ENCODE data around the gene KAT2A. TPM values are rescaled to one million over a fixed set of nuclear protein-coding genes. Genes with fewer than 3 reads are reported as not detected.

KAT2A gene
- polyA plus RNA-seq, 1 experiment = 25.2 TPM

- peaks cover 28% of the 10 kb centered on the region for H3K27me3 ChIP-seq (ENCODE audit: control insufficient read depth, insufficient read depth, low read length)
These were observed 28.2 kb downstream of the KAT2A start for GRCh38 chr17:42092939-42093338.

GRCh38 chr17:42090964-42091790 lies 30.0 kb downstream of the KAT2A start:
- Histone ChIP-seq H3K36me3 (ENCODE audit: control insufficient read depth, insufficient read depth, low read length) (no peaks in the 10 kb centered on the region), H3K27me3 (ENCODE audit: control insufficient read depth, insufficient read depth, low read length) (peaks cover 15% of the 10 kb centered on the region), H3K4me3 (ENCODE audit: low read depth, low read length) (no peak overlapping the region)
- TF ChIP-seq CTCF (IDR thresholded peaks at IDR 0.05; ENCODE audit: insufficient read depth, low read depth, low read length) = no peak
- ChIA-PET POLR2A (no interaction called here), CTCF (interaction anchor here (0.9 to 2.4 kb wide), 3 partner anchors 10 to 66 kb away, joined by 3 to 10 read pairs (median 9); no protein-coding TSS in a partner anchor)
- DNase-seq (ENCODE audit: low read depth) = no peak

More at GRCh38 chr17:42092939-42093338, 28.2 kb downstream of the KAT2A start:
- DNase-seq (ENCODE audit: low read depth) = no peak
- CTCF ChIA-PET = interaction anchor here (0.6 to 2.4 kb wide), 2 partner anchors 25 to 130 kb away, joined by 3 to 10 read pairs; no protein-coding TSS in a partner anchor
- POLR2A ChIA-PET = no interaction called here
- H3K36me3 ChIP-seq (ENCODE audit: control insufficient read depth, insufficient read depth, low read length) = no peaks in the 10 kb centered on the region
- H3K4me3 ChIP-seq (ENCODE audit: low read depth, low read length) = no peak overlapping the region
- no peak for TF ChIP-seq CTCF (IDR thresholded peaks at IDR 0.05; ENCODE audit: insufficient read depth, low read depth, low read length)

- H3K36me3 ChIP-seq (ENCODE audit: control insufficient read depth, insufficient read depth, low read length) = no peaks in the 10 kb centered on the region
- TF ChIP-seq CTCF (IDR thresholded peaks at IDR 0.05; ENCODE audit: insufficient read depth, low read depth, low read length) = no peak
- ChIA-PET CTCF (interaction anchor here (1.3 to 2.3 kb wide), 2 partner anchors 13 to 21 kb away, joined by 3 to 6 read pairs; no protein-coding TSS in a partner anchor), POLR2A (no interaction called here)
- peaks cover 12% of the 10 kb centered on the region for H3K27me3 ChIP-seq (ENCODE audit: control insufficient read depth, insufficient read depth, low read length)
- no peak for DNase-seq (ENCODE audit: low read depth)
- no peak overlapping the region for H3K4me3 ChIP-seq (ENCODE audit: low read depth, low read length)
These were observed 32.4 kb downstream of the KAT2A start for GRCh38 chr17:42088736-42089135.

GRCh38 chr17:42087736-42088705 lies 33.1 kb downstream of the KAT2A start:
- no peaks in the 10 kb centered on the region for H3K36me3 ChIP-seq (ENCODE audit: control insufficient read depth, insufficient read depth, low read length)
- CTCF ChIA-PET = interaction anchor here (1.6 to 2.3 kb wide), 2 partner anchors 13 to 20 kb away, joined by 6 read pairs; no protein-coding TSS in a partner anchor
- no peak for TF ChIP-seq CTCF (IDR thresholded peaks at IDR 0.05; ENCODE audit: insufficient read depth, low read depth, low read length)
- peaks cover 12% of the 10 kb centered on the region for H3K27me3 ChIP-seq (ENCODE audit: control insufficient read depth, insufficient read depth, low read length)
- POLR2A ChIA-PET = no interaction called here
- H3K4me3 ChIP-seq (ENCODE audit: low read depth, low read length) = no peak overlapping the region
- DNase-seq (ENCODE audit: low read depth) = no peak
